SJSA1 (cell line): Measurements from ENCODE around the gene LMTK2. TPM values are rescaled to one million over a fixed set of nuclear protein-coding genes. Genes with fewer than 3 reads are reported as not detected.

Experiments
- DNase-seq, 2 experiments: peaks; one replicate each; pipeline ENCODE4 v3.0.0-alpha.2; 2015 to 2020; ENCODE audit warnings: low spot score in 2 of 2, low read depth in 1 of 2
- H3K27ac ChIP-seq: fragments of 250-450 bp; sonication (Bioruptor Pico); 2 replicates; pipeline ENCODE4 v1.5.1; 2020; ENCODE audit warnings: mild to moderate bottlenecking, moderate library complexity
- H3K27me3 ChIP-seq: fragments of 250-450 bp; sonication (Bioruptor Pico); replicated peaks from 2 replicates; pipeline ENCODE4 v1.5.1; 2020; ENCODE audit warnings: mild to moderate bottlenecking, moderate library complexity
- H3K36me3 ChIP-seq: fragments of 250-450 bp; sonication (Bioruptor Pico); 2 replicates; pipeline ENCODE4 v1.5.1; 2020; ENCODE audit warnings: mild to moderate bottlenecking
- H3K4me1 ChIP-seq: fragments of 250-450 bp; sonication (Bioruptor Pico); replicated peaks from 2 replicates; pipeline ENCODE4 v1.6.1; 2021; ENCODE audit warnings: mild to moderate bottlenecking
- H3K4me3 ChIP-seq: fragments of 250-450 bp; sonication (Bioruptor Pico); 2 replicates; pipeline ENCODE4 v1.5.1; 2020; ENCODE audit warnings: mild to moderate bottlenecking
- H3K9me3 ChIP-seq: fragments of 250-450 bp; sonication (Bioruptor Pico); replicated peaks from 2 replicates; pipeline ENCODE4 v1.5.1; 2020; ENCODE audit warnings: mild to moderate bottlenecking
- total RNA-seq: library from RNA; depleted of rRNA; stranded (reverse); fragments of >200 nt; shearing (Covaris generic); gene quantifications from 2 replicates; pipeline ENCODE4 v1.2.3, GENCODE V29; 2014; rRNA removed

LMTK2 gene
- total RNA-seq, 1 experiment from 2014 or later, result 8.8 TPM

DNA sequence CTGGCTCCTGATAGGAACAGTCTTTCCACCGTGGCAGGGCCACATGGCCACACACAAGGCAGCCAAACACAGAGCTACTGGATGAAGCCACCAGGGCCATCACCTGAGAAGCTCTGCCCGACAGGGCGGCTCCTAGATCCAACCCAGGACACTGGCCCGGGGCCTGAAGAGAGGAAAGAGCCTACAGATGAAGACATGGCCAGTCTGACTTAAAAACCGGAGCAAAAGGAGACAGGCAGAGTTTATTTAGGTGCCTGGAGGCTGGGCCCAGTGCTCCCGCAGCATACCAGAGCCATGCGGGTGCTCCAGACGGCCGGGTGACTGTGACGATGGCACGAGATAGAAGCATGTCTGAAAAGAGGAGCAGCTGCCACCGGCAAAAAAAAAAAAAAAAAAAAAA is 141.5 kb downstream of the LMTK2 start:
- H3K4me3 ChIP-seq, result no peak overlapping the region
- no peak overlapping the region for H3K27ac ChIP-seq
- no peak for DNase-seq
- H3K9me3 ChIP-seq, result no peaks in the 10 kb centered on the region
- H3K4me1 ChIP-seq, result peaks cover 15% of the 10 kb centered on the region
- peaks cover 13% of the 10 kb centered on the region for H3K36me3 ChIP-seq
- no peaks in the 10 kb centered on the region for H3K27me3 ChIP-seq

- H3K4me1 ChIP-seq, result peaks cover 17% of the 10 kb centered on the region
- DNase-seq, result no peak
Measured at GRCh38 chr7:98249106-98249505, 142.4 kb downstream of the LMTK2 start.

DNA sequence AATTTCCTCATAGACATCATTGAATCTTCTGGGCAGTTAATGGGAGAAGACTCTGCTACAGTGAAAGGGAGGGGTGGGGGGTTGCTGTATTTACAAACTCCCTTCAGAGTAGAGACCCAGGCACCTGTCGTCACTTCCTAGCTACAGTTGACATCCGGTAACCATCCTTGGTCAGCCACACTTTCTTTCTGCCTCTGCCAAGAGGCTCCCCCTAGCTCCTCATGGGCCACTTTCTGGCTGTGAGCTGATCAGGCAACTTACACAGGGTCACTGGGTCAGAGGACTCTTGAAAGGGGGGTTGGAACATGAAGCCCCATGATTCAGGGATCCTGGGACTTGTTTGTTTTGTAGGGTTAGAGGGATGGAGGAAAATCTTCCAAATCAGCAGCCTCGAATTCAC is 144.1 kb downstream of the LMTK2 start:
- no peak overlapping the region for H3K4me3 ChIP-seq
- peaks cover 17% of the 10 kb centered on the region for H3K4me1 ChIP-seq
- peaks cover 17% of the 10 kb centered on the region for H3K36me3 ChIP-seq
- no peaks in the 10 kb centered on the region for H3K9me3 ChIP-seq
- DNase-seq, result no peak
- H3K27ac ChIP-seq, result no peak overlapping the region
- no peaks in the 10 kb centered on the region for H3K27me3 ChIP-seq

More at GRCh38 chr7:98249106-98249505, 142.4 kb downstream of the LMTK2 start:
- no peaks in the 10 kb centered on the region for H3K27me3 ChIP-seq
- peaks cover 13% of the 10 kb centered on the region for H3K36me3 ChIP-seq
- no peak overlapping the region for H3K4me3 ChIP-seq
- no peak overlapping the region for H3K27ac ChIP-seq
- no peaks in the 10 kb centered on the region for H3K9me3 ChIP-seq

- peak overlapping the region; percentile 84 for H3K4me3 ChIP-seq
- DNase-seq, result no peak
- H3K27me3 ChIP-seq, result no peaks in the 10 kb centered on the region
- H3K4me1 ChIP-seq, result peaks cover 17% of the 10 kb centered on the region
- peaks cover 20% of the 10 kb centered on the region for H3K36me3 ChIP-seq
- no peaks in the 10 kb centered on the region for H3K9me3 ChIP-seq
- no peak overlapping the region for H3K27ac ChIP-seq
Measured at GRCh38 chr7:98251231-98251600, 144.6 kb downstream of the LMTK2 start.

GRCh38 chr7:98251601-98252424 is 145.2 kb downstream of the LMTK2 start, which contains the start of gene TECPR1:
TSS of gene TECPR1 (minus strand) at chr7:98252232. CDS start at chr7:98246146, 6,086 bp downstream.
- Histone ChIP-seq H3K9me3 (no peaks in the 10 kb centered on the region), H3K36me3 (peaks cover 25% of the 10 kb centered on the region), H3K4me1 (peaks cover 17% of the 10 kb centered on the region), H3K27ac (peak within 1 kb of the TSS; percentile 30), H3K4me3 (peak within 1 kb of the TSS; percentile 84), H3K27me3 (no peaks in the 10 kb centered on the region)
- peak; percentile 80 to 91 for DNase-seq

DNA sequence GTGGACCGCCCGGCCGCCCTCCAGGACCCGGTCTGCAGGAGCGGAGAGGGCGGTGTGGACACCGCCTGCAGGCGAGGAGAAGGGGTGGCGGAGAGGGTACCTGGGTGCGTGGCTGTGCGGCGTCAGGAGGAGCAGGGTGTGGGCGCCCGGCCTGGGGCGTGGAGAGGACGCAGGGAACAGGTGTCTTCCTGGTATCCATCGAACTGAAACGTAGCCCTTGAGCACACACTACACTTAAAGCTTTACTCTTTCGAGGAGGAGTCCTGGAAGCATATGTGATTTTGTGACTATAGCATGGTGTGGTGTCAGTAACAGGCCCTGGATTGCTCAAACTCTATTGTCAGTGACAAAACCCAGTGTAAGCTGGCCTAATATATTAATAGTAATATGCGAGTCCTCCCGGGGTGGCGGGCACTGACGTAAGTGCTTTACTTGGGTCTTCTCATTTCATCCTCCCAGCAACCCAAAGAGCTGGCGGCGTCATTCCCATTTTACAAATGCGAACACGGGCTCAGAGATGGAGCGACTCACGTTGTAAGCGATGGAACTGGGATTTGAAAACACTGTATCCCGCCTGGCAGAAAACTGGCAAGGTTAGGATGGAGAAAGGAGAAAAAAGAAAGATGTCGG is 145.9 kb downstream of the LMTK2 start:
- no peaks in the 10 kb centered on the region for H3K9me3 ChIP-seq
- peaks cover 17% of the 10 kb centered on the region for H3K4me1 ChIP-seq
- no peak for DNase-seq
- H3K4me3 ChIP-seq, result peak overlapping the region; percentile 84
- peak overlapping the region; percentile 30 for H3K27ac ChIP-seq
- H3K36me3 ChIP-seq, result peaks cover 29% of the 10 kb centered on the region
- H3K27me3 ChIP-seq, result no peaks in the 10 kb centered on the region

- H3K9me3 ChIP-seq, result no peaks in the 10 kb centered on the region
- H3K4me3 ChIP-seq, result no peak overlapping the region
- H3K36me3 ChIP-seq, result peaks cover 32% of the 10 kb centered on the region
- no peak for DNase-seq
- H3K27ac ChIP-seq, result no peak overlapping the region
- no peaks in the 10 kb centered on the region for H3K27me3 ChIP-seq
- peaks cover 17% of the 10 kb centered on the region for H3K4me1 ChIP-seq
Measured at GRCh38 chr7:98254516-98254915, 147.9 kb downstream of the LMTK2 start.

GRCh38 chr7:98254951-98255610 is 148.4 kb downstream of the LMTK2 start:
- Histone ChIP-seq H3K36me3 (peaks cover 32% of the 10 kb centered on the region), H3K27ac (no peak overlapping the region), H3K27me3 (no peaks in the 10 kb centered on the region), H3K4me1 (peaks cover 17% of the 10 kb centered on the region), H3K9me3 (no peaks in the 10 kb centered on the region), H3K4me3 (no peak overlapping the region)
- DNase-seq, result no peak

- peaks cover 13% of the 10 kb centered on the region for H3K4me1 ChIP-seq
- no peaks in the 10 kb centered on the region for H3K27me3 ChIP-seq
- no peak overlapping the region for H3K4me3 ChIP-seq
- no peak overlapping the region for H3K27ac ChIP-seq
- no peaks in the 10 kb centered on the region for H3K9me3 ChIP-seq
- peaks cover 33% of the 10 kb centered on the region for H3K36me3 ChIP-seq
- no peak for DNase-seq
Measured at GRCh38 chr7:98256431-98256830, 149.8 kb downstream of the LMTK2 start.

DNA sequence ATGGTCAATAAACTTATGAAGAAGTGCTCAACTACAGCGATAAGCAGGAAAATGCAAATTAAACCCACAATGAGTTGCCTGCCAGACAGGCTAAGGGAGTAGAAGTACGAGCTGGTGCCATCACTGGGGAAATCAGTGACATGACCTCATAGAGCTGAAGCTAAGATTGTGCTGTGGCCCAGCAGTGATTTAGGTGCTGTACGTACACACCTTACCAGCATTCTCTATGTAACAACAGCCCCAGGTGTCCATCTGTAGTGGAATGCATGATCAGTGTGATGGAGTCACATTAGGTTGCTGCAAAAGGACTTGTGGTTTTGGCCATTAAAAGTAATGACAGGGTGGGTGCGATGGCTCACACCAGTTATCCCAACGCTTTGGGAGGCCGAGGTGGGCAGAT is 151.0 kb downstream of the LMTK2 start:
- peaks cover 23% of the 10 kb centered on the region for H3K36me3 ChIP-seq
- no peak overlapping the region for H3K27ac ChIP-seq
- no peaks in the 10 kb centered on the region for H3K27me3 ChIP-seq
- H3K9me3 ChIP-seq, result no peaks in the 10 kb centered on the region
- peaks cover 7% of the 10 kb centered on the region for H3K4me1 ChIP-seq
- no peak overlapping the region for H3K4me3 ChIP-seq
- DNase-seq, result no peak

Other genes with a start within 250 kb of the LMTK2 start
- 13.1 and 13.5 TPM in 2 replicates for gene ASNS, start 234.5 kb upstream of the LMTK2 start, total RNA-seq
- not detected in 2 replicates for gene OCM2, start 116.7 kb upstream of the LMTK2 start, total RNA-seq
- gene BHLHA15, start 104.6 kb downstream of the LMTK2 start, total RNA-seq, result not detected in 2 replicates
- 11.0 and 22.1 TPM in 2 replicates for gene TECPR1, start 145.4 kb downstream of the LMTK2 start, total RNA-seq
- 19.3 and 30.2 TPM in 2 replicates for gene BRI3, start 174.8 kb downstream of the LMTK2 start, total RNA-seq